ENCODE results near the gene RAB6A.

DNA sequence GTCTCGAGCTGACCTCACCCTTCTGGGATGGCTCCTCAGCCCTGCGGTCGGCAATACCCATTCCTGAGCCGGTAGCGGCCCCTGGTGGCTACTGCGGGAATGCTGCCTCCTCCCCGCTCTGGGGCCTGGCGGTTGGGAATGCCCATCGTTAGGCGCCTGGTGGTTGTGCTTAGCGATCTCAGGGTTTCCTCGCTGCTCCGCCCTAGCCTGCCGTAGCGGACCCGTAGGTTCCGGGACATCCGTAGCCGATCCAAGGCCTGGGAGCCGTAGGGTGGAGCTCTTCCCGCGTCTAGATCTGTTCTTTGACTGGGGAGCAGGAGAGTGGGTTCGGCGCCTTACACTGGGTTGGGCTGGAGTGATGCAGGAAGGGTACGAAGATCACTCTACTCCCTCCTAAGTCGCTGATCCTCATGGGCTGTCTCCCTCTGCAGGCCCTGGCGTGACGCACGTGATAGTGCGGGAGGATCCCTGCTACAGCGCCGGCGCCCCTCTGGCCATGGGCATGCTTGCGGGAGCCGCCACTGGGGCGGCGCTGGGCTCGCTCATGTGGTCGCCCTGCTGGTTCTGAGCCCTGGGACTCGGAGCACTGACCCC is 99.7 kb downstream of the RAB6A start:
- TF ChIP-seq, protein P1, sequence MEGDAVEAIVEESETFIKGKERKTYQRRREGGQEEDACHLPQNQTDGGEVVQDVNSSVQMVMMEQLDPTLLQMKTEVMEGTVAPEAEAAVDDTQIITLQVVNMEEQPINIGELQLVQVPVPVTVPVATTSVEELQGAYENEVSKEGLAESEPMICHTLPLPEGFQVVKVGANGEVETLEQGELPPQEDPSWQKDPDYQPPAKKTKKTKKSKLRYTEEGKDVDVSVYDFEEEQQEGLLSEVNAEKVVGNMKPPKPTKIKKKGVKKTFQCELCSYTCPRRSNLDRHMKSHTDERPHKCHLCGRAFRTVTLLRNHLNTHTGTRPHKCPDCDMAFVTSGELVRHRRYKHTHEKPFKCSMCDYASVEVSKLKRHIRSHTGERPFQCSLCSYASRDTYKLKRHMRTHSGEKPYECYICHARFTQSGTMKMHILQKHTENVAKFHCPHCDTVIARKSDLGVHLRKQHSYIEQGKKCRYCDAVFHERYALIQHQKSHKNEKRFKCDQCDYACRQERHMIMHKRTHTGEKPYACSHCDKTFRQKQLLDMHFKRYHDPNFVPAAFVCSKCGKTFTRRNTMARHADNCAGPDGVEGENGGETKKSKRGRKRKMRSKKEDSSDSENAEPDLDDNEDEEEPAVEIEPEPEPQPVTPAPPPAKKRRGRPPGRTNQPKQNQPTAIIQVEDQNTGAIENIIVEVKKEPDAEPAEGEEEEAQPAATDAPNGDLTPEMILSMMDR (IDR thresholded peaks at IDR 0.05) = peak; percentile 93 to 98 (median 96)
- TF ChIP-seq POLR2AphosphoS5 (IDR thresholded peaks at IDR 0.05) = peak in 3 of 4 donors; percentile 5 to 41 (median 12)
- no peak for TF ChIP-seq POLR2A (IDR thresholded peaks at IDR 0.05)

Measured in sigmoid colon (tissue), 4 donors.